Keratinocyte (primary cell): ENCODE data around the gene ECHS1.

Experiments used
- CTCF ChIP-seq, 3 experiments: IDR thresholded peaks in 1 of 3; conservative IDR thresholded peaks in 1 of 3; optimal IDR thresholded peaks in 1 of 3; 2 replicates in 2 of 3; 3 replicates in 1 of 3; pipeline versions ENCODE3 to v1.5.1; 2011; ENCODE audit warnings: low read length in 3 of 3, mild to moderate bottlenecking in 3 of 3, moderate library complexity in 2 of 3, control low read depth in 1 of 3, inconsistent platforms in 1 of 3; ENCODE audit not compliant: insufficient read depth in 2 of 3; ENCODE audit errors: extremely low read depth in 1 of 3
- EZH2 ChIP-seq: IDR thresholded peaks from one replicate; pipeline ENCODE4 v1.6.1; 2012; ENCODE audit warnings: inconsistent platforms, mild to moderate bottlenecking, low read length, moderate library complexity

- TF ChIP-seq EZH2 (no peak), CTCF (optimal IDR thresholded peaks at IDR 0.05 in 1 of 3, IDR thresholded peaks at IDR 0.05 in 1 of 3, conservative IDR thresholded peaks at IDR 0.05 in 1 of 3; ENCODE audit: extremely low read depth in 1 of 3, insufficient read depth in 2 of 3, low read length in 3 of 3) (no peak)
Observed at GRCh38 chr10:133379801-133380666, 6.9 kb upstream of the ECHS1 start.
